Measurements from ENCODE around the gene CRIM1.
"Not testable (repeated sequence)": the region's sequence is repeated elsewhere in the genome, so short reads cannot be mapped to it uniquely, and the experiment has no call there.

CRIM1 gene

DNA sequence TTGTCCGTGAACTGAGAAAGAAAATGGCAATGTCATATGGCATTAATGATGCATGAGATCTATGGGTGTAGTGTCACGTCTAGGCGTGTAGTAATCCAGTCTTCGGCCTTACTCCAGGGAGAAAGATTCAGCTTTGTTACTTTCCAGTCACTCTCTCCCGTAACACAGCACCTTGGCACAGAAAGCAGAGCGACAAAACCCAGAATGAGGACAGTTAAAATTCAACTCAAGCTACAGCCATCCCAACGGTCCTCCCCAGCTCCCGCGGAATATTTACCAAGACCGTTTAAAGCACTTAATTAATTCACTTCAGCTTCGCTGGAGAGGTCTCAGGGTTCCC is 797 bp upstream of the CRIM1 start:
- no peak for DNase-seq (ENCODE audit: low read depth)

- no peak for DNase-seq (ENCODE audit: low read depth)
These were observed 316 bp downstream of the CRIM1 start for GRCh38 chr2:36355890-36356297.

DNA sequence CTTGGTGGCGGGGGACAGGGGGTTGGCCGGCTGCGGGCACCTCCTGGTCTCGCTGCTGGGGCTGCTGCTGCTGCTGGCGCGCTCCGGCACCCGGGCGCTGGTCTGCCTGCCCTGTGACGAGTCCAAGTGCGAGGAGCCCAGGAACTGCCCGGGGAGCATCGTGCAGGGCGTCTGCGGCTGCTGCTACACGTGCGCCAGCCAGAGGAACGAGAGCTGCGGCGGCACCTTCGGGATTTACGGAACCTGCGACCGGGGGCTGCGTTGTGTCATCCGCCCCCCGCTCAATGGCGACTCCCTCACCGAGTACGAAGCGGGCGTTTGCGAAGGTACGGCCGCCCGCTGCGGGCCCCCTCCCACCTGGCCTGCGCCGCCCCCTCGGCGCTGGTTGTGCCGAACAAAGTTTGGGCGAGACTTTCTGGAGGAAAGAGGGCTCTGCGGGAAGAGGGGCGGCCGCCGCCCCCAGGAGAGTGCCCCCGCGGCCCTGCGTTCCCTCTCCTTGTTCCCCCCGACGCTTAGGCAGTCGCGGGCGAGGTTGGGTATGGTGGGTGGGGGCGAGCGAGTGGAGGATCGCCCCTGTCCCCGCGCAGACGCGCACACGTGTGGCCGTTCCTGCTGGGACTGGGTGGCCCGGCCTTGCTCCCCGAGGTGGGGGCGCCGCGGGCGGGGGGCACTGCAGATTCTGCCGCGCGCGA is 866 bp downstream of the CRIM1 start:
- no peak for DNase-seq (ENCODE audit: low read depth)

- DNase-seq (ENCODE audit: low read depth), result no peak
These were observed 1.6 kb downstream of the CRIM1 start for GRCh38 chr2:36356990-36357846.

DNA sequence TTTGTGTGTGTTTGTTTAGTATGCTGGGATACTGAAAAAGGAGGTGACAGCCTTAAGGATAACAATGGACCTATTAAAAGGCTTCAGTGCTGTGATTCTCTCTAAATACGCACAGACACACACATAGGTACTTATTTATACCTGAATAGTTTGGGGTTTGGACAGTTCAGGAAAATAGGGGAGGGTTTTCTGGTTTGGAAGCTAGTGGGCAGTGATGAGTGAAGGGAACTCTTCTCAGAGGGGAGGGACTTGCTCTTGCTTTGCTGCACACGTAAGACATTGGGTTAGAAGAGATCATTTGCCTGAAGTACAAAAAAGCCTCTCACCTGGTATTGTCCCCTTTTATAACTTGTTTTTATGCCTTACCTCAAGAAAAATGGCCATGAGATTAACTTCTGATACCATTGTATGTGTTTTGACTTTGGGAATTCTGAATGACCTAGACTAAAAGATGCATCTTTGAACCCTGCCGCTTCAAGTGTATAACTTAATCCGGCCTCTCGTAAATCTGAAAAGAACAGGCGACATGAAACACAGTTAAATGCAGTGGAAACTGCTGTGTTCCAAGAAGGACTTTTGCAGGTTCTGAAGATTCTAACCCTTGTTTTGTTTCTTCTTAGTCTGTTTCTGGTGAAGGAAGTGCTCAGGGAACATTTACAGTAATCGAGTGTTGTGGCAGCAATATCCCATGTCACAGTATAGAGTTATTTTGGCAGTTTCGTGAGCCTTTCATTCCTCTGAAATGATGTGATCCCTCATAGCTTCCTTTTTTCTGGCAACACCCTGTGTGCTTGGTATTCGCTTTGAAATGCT is 2.5 kb downstream of the CRIM1 start:
- no peak for DNase-seq (ENCODE audit: low read depth)

DNA sequence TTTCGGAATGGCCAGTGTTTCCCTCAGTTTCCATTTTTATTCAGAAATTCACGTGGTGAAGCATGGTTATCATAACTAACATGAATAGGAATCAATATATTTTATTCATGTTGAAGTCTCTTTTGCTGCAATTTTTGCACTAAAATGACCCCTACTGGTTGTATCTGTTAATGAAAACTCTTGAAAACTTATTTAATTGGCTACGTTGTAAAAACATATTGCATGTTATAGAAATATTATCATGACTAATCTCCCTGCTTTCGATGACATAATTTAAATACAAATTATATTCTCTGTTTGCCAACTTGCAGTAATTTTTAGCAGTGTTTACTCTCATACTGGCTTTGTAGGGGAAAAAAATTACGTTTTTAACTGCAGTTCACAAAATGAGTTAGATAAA is 3.5 kb downstream of the CRIM1 start:
- no peak for DNase-seq (ENCODE audit: low read depth)

- DNase-seq (ENCODE audit: low read depth), result no peak
These were observed 4.5 kb downstream of the CRIM1 start for GRCh38 chr2:36360063-36360462.

DNA sequence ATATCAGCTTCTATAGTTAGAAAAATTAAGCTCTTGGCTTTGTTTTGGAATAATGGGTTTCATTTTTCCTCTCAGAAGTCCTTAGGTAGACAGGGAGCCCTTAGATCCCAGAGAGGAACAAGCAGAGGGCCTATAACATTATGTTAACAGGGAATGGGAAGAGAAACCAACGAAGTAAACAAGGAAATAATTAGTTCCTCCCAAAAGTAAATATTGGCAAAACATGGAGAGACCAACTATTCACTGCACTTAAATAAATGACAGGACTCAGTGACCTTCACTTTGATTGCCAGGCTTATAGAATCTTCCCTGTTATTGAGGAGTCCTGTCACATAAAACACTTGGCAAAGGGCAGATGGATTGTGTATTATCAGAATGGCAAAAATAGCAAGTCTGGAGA is 5.3 kb downstream of the CRIM1 start:
- no peak for DNase-seq (ENCODE audit: low read depth)

GRCh38 chr2:36361396-36361795 is 5.8 kb downstream of the CRIM1 start:
- no peak for DNase-seq (ENCODE audit: low read depth)

DNA sequence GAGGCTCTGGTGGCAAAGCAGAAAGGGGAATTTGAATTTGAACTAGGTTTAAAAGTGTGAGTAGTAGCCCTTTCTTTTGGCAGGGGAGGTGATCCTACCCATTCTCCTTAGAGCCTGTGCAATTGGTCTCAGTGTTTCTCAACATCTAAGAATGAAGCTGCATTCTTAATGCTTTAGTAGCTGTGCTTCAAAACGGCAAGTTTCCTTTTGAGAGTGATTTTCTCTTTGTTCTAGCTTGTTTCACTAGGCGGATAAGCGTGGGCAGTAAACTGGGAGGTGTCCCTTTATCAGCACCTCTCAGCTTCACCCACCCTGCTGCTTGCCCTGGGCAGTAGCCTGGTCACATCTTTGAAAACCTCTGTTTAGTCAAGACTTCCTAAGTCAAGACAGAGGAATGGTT is 6.7 kb downstream of the CRIM1 start:
- no peak for DNase-seq (ENCODE audit: low read depth)

- not testable (repeated sequence) for DNase-seq (ENCODE audit: low read depth)
These were observed 7.5 kb downstream of the CRIM1 start for GRCh38 chr2:36363085-36363484.

GRCh38 chr2:36366491-36367120 is 11.0 kb downstream of the CRIM1 start:
- DNase-seq (ENCODE audit: low read depth), result no peak

DNA sequence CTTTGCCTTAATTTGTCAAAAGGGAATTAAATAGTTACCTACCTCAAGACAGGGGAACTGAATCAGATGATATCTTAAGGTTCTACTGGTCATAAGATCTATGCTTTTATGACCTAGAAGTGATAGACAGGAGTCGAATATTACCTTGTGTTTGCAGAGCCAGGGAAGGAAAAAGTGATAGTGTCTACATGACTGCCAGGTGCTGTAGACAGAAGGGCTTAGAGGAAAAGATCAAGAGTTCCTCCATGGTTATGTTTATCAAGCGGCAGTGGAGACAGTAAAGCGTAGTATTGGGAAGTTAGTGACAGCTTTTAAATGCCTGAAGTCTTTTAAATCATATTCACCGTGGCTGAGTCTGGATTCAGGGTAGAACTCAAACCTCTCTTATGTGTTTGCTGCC is 11.9 kb downstream of the CRIM1 start:
- no peak for DNase-seq (ENCODE audit: low read depth)

- no peak for DNase-seq (ENCODE audit: low read depth)
These were observed 12.3 kb downstream of the CRIM1 start for GRCh38 chr2:36367895-36368353.

DNA sequence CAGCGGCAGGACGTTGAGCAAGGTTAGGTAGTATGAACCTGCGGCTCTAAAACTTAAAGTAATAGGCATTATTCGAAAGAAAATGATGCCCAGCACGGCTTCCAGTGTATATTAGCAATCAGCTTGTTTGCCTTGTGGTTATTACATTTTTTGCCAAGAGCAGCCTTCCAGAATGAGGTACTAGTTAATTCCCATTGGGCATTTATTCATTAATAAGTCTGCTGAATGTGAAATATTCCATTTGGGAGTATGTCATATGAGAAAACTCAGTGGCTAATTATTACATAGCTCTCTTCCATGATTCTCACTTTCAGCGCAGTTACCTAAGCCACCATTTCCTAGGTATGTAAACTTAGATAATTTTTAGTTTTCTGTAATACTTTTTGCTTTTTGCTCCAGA is 12.9 kb downstream of the CRIM1 start:
- no peak for DNase-seq (ENCODE audit: low read depth)

- no peak for DNase-seq (ENCODE audit: low read depth)
These were observed 13.6 kb downstream of the CRIM1 start for GRCh38 chr2:36369163-36369562.

- no peak for DNase-seq (ENCODE audit: low read depth)
These were observed 14.1 kb downstream of the CRIM1 start for GRCh38 chr2:36369716-36370115.

- no peak for DNase-seq (ENCODE audit: low read depth)
These were observed 14.7 kb downstream of the CRIM1 start for GRCh38 chr2:36370281-36370680.

DNA sequence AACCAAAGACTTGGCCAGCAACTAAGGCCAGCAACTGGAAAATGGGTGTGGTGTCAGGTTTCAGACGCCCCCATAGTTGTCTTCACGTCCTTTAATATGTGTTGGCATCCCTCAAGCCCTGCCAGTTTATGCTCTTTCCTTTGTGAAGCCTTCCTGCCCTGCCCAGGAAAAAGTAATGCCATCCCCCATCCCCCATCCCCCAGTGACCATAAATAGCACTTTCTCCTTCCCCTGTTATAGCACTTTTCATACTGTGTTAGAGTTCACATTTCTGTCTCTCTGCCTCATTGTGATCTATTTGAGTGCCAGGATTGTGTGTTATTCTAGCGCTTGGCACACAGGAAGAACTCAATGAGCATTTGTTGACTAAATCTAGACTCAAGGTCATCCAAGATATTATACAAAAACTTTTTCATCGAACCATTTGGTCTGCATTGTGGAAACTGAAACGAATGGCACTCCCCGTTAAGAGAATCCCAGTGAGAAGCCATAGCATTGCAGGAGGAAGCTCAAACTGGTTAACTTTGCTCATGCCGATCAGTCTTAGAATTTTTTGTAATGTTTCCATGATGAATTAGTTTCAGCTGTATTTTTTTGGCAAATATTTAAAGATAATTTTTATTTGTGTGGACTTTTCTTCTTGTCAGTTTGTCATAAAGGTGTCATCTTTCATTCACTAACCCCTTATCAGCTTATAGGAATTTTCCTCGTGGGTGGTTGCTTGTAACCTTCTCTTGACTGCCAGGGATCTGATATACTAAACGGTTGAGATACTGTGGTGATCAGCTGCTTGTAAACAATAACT is 15.7 kb downstream of the CRIM1 start:
- no peak for DNase-seq (ENCODE audit: low read depth)

DNA sequence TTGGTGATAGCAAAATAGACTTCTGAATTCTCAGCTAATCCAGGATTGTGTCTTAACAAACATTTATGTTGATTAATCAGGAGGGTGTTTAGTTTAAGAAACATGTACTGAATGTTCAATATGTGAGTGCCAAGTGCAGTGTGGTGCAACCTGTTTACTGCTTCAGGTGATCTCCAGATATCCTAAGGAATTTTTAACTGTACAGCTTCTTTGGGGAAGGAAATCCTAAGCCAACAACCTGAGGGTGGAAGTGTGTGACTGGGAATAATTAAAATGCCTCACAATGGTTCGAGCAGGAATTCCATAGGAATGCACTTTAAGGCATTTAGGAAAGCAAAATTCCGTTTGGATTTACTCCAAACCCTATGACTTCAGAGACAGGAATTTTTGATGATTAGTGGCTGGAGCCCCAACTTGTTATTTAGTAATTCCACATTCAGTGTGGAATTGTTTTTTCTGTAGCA is 16.4 kb downstream of the CRIM1 start:
- no peak for DNase-seq (ENCODE audit: low read depth)

All from stimulated activated CD8-positive, alpha-beta memory T cell treated with anti-CD3 and anti-CD28 coated beads, Interleukin-7, amount 100 ng/mL, for 24 hours (primary cell).